ENCODE results near the gene CSPG5. TPM values are rescaled to one million over a fixed set of nuclear protein-coding genes. Genes with fewer than 3 reads are reported as not detected.

The CSPG5 gene
- total and polyA plus RNA-seq, 2 donors from 2014 or later: 0.16 to 0.67 TPM

DNA sequence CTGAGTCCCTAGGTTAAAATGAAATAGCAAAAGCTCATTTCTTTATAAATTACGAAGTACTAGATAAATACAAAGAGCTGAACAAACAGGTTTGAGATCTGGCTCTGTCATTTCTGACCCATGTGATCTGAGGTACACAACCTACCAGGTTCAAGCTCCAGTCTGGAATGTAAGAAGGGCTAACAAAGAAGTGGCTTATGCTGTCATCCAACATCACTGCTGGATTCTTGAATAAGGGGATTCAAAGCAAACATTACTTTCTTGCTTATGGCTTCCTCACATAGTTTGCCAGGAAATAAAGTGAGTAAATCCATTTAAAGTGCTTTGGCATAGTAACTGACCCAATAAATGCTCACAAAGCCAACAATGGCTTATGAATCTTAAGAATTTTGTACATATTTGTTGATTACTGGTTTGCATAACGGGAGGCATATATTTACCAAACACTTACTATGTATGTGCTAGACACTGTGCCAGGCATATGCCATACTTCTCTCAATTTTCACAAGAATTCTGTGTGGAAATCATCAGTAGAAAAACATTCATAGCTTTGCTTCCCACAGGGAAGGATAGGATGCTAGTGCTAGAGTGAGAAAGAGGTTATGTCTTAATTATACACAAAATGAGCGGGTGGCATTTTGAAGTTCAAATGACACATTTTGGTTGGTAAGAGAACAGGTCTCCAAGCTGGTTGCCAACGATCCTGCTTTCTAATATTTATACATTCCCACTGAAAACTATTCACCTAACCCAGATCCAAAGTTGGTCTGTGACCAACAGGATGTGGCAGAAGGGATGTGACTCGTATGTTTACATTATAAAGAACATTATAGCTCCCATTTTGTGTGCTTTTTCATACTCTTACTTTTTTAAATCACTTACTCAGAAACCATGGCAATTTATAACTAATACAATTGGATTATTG is 38.7 kb upstream of the CSPG5 start:
- FAIRE-seq (no peak), DNase-seq (no peak)
- Histone ChIP-seq H3K9ac (ENCODE audit: low read length in 3 of 3) (no peak overlapping the region), H3K36me3 (ENCODE audit: control insufficient read depth in 2 of 3, insufficient read depth in 3 of 3, low read length in 3 of 3) (peaks cover 14 to 32% (median 21%) of the 10 kb centered on the region in 3 donors), H3K9me3 (ENCODE audit: control insufficient read depth in 2 of 3, insufficient read depth in 1 of 3, low read length in 3 of 3) (no peaks in the 10 kb centered on the region), H3K4me3 (ENCODE audit: low read length in 3 of 3) (no peak overlapping the region), H3K4me1 (ENCODE audit: control insufficient read depth in 2 of 3, insufficient read depth in 2 of 3, low read depth in 1 of 3, low read length in 3 of 3) (peaks cover 0 to 5% (median 2%) of the 10 kb centered on the region in 3 donors), H3K27ac (ENCODE audit: low read depth in 2 of 2, low read length in 2 of 2) (no peak overlapping the region), H3K27me3 (ENCODE audit: control insufficient read depth, insufficient read depth, low read length) (no peaks in the 10 kb centered on the region)
- intact Hi-C loops (cut with DNase I): no loop called here
- TF ChIP-seq, protein P1, sequence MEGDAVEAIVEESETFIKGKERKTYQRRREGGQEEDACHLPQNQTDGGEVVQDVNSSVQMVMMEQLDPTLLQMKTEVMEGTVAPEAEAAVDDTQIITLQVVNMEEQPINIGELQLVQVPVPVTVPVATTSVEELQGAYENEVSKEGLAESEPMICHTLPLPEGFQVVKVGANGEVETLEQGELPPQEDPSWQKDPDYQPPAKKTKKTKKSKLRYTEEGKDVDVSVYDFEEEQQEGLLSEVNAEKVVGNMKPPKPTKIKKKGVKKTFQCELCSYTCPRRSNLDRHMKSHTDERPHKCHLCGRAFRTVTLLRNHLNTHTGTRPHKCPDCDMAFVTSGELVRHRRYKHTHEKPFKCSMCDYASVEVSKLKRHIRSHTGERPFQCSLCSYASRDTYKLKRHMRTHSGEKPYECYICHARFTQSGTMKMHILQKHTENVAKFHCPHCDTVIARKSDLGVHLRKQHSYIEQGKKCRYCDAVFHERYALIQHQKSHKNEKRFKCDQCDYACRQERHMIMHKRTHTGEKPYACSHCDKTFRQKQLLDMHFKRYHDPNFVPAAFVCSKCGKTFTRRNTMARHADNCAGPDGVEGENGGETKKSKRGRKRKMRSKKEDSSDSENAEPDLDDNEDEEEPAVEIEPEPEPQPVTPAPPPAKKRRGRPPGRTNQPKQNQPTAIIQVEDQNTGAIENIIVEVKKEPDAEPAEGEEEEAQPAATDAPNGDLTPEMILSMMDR (IDR thresholded peaks at IDR 0.05; ENCODE audit: borderline replicate concordance, extremely low read depth, insufficient read depth): no peak

- no peak for FAIRE-seq
- TF ChIP-seq, protein P1 (IDR thresholded peaks at IDR 0.05; ENCODE audit: borderline replicate concordance, extremely low read depth, insufficient read depth): no peak
Measured at GRCh38 chr3:47614788-47615187, 36.1 kb upstream of the CSPG5 start.

DNA sequence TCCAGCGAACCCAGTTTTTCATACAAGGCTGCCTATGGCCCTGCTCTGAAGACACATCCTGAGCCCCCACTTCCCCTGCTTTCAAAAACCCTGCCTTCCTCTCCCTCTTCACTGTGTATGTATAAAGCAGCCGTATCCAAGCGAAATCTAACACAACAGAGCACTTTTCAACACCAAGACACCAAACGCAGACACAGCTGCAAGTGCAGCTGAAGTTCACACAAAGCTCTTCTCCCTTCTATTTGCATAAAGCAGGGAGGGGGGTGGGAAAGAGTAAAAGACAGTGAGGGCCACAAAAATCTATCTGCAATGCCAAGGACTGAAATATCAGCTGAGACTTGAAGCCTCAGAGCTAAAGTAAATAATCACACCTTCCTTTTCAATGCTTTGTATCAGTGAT is 35.1 kb upstream of the CSPG5 start:
- intact Hi-C loops (cut with DNase I): no loop called here
- H3K9ac ChIP-seq (ENCODE audit: low read length in 3 of 3): no peak overlapping the region
- H3K27ac ChIP-seq (ENCODE audit: low read depth in 2 of 2, low read length in 2 of 2): no peak overlapping the region
- no peak overlapping the region for H3K4me3 ChIP-seq (ENCODE audit: low read length in 3 of 3)
- H3K4me1 ChIP-seq (ENCODE audit: control insufficient read depth in 2 of 3, insufficient read depth in 2 of 3, low read depth in 1 of 3, low read length in 3 of 3): peaks cover 0 to 5% (median 2%) of the 10 kb centered on the region in 3 donors
- TF ChIP-seq, protein P1 (IDR thresholded peaks at IDR 0.05; ENCODE audit: borderline replicate concordance, extremely low read depth, insufficient read depth): no peak
- peaks cover 10 to 31% (median 13%) of the 10 kb centered on the region in 3 donors for H3K36me3 ChIP-seq (ENCODE audit: control insufficient read depth in 2 of 3, insufficient read depth in 3 of 3, low read length in 3 of 3)
- no peak for DNase-seq
- H3K27me3 ChIP-seq (ENCODE audit: control insufficient read depth, insufficient read depth, low read length): no peaks in the 10 kb centered on the region
- no peaks in the 10 kb centered on the region for H3K9me3 ChIP-seq (ENCODE audit: control insufficient read depth in 2 of 3, insufficient read depth in 1 of 3, low read length in 3 of 3)
- FAIRE-seq: no peak

More at GRCh38 chr3:47614788-47615187, 36.1 kb upstream of the CSPG5 start:
- no peaks in the 10 kb centered on the region for H3K9me3 ChIP-seq (ENCODE audit: control insufficient read depth in 2 of 3, insufficient read depth in 1 of 3, low read length in 3 of 3)
- H3K27ac ChIP-seq (ENCODE audit: low read depth in 2 of 2, low read length in 2 of 2): no peak overlapping the region
- peaks cover 12 to 33% (median 21%) of the 10 kb centered on the region in 3 donors for H3K36me3 ChIP-seq (ENCODE audit: control insufficient read depth in 2 of 3, insufficient read depth in 3 of 3, low read length in 3 of 3)
- no peak for DNase-seq
- peaks cover 0 to 5% (median 2%) of the 10 kb centered on the region in 3 donors for H3K4me1 ChIP-seq (ENCODE audit: control insufficient read depth in 2 of 3, insufficient read depth in 2 of 3, low read depth in 1 of 3, low read length in 3 of 3)
- intact Hi-C loops (cut with DNase I): no loop called here
- H3K4me3 ChIP-seq (ENCODE audit: low read length in 3 of 3): no peak overlapping the region
- no peak overlapping the region for H3K9ac ChIP-seq (ENCODE audit: low read length in 3 of 3)
- H3K27me3 ChIP-seq (ENCODE audit: control insufficient read depth, insufficient read depth, low read length): no peaks in the 10 kb centered on the region
